WTC11 (cell line): ENCODE measurements around the gene MRPL27.

Experiments used
- ATF1 ChIP-seq: sonication (generic); formaldehyde crosslinking; IDR thresholded peaks from 2 replicates; pipeline ENCODE4 v1.8.1; 2023; ENCODE audit warnings: mild to moderate bottlenecking, moderate library complexity, missing genetic modification reagents
- CREM ChIP-seq: sonication (generic); formaldehyde crosslinking; IDR thresholded peaks from 2 replicates; pipeline ENCODE4 v1.8.1; 2022; ENCODE audit warnings: mild to moderate bottlenecking, missing genetic modification reagents, moderate library complexity
- CTCF ChIP-seq: fragments of 200-600 bp; IDR thresholded peaks from 2 replicates; pipeline ENCODE4 v1.8.0; 2022; ENCODE audit warnings: antibody characterized with exemption
- ZNF317 ChIP-seq: sonication (generic); formaldehyde crosslinking; IDR thresholded peaks from 2 replicates; pipeline ENCODE4 v1.8.1; 2023; ENCODE audit warnings: low read depth, mild to moderate bottlenecking, moderate library complexity, missing genetic modification reagents, borderline replicate concordance

- TF ChIP-seq CREM (CRISPR knock-in tag) (no peak), CTCF (no peak), ATF1 (CRISPR knock-in tag) (no peak), ZNF317 (CRISPR knock-in tag) (no peak)
Measured at GRCh38 chr17:50355701-50356341, 17.2 kb downstream of the MRPL27 start.
